ENCODE data around the gene STK17B. TPM values are rescaled to one million over a fixed set of nuclear protein-coding genes. Genes with fewer than 3 reads are reported as not detected.
A peak's percentile ranks its signal among the peaks of the same experiment; 100 is the strongest.
"Not testable (repeated sequence)": the region's sequence is repeated elsewhere in the genome, so short reads cannot be mapped to it uniquely, and the experiment has no call there.

Gene STK17B
- polyA plus RNA-seq, 3 donors = 2.7 to 18.9 (median 8.7) TPM

DNA sequence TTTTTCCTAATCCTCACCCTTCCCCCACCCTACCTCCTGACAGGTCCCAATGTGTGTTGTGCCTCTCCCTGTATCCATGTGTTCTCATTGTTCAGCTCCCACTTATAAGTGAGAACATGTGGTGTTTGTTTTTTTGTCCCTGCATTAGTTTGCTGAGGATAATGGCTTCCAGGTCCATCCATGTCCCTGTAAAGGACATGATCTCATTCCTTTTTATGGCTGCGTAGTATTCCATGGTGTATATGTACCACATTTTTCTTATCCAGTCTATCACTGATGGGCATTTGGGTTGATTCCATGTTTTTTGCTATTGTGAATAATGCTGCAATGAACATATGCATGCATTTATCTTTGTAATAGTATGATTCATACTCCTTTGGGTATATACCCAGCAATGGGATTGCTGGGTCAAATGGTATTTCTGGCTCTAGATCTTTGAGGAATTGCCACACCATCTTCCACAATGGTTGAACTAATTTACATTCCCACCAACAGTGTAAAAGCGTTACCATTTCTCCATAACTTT lies 15.9 kb upstream of the STK17B start:
- 96 to 100% (median 98%) methylated on average over 2 of the region's 2 CpGs for WGBS, 3 donors
- not testable (repeated sequence) for H3K27ac ChIP-seq (ENCODE audit: low read depth, low read length)

DNA sequence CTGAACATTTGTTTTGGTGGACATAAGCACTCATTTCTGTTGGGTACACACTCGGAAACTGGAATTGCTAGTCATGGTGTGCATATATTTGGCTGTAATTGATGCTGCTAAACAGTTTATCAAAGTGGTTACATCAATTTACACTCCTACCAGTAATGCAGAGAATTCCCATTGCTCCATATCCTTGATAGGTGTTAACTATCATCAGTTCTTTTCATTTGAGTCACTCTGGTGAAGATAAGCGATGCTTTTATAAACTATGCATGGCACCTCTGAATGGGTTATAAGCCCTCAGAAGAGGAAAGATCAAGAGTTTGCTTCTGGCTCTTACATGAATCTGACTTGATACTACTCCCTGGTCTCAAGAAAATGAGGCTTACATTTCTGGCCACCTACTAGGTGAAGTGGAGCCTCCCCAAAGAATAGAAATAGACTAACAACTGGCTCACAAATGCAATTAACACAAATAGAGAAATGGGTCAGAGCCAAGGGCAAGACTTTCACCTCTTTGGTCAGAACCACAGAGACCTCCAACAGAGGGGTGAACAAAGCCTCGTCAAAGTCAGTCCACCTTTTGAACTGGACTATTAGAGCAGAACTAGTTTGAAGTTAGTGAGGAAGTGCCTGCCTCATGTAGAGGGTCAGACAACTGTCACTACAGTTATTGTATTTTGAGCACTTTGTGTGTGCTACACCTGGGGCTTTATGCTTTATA lies 15.0 kb upstream of the STK17B start:
- no peak overlapping the region for H3K27ac ChIP-seq (ENCODE audit: low read depth, low read length)
- 82 to 86% (median 84%) methylated on average over 3 of the region's 3 CpGs for WGBS, 3 donors

DNA sequence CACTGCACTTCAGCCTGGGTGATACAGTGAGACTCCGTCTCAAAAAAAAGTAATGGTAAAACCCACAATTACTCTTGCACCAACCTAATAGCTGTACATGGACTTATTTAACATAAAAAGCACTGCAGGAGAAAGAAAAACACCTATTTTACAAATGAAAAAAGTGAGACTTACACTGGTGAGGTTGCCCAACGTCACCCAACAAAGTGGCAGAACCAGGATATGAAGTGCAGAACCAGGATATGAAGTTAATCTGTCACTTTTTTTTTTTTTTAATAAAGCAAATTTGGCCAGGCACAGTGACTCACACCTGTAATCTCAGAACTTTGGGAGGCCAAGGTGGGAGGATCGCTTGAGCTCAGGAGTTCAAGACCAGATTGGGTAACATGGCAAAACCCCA lies 13.5 kb upstream of the STK17B start:
- 86 to 94% (median 90%) methylated on average over 3 of the region's 3 CpGs for WGBS, 3 donors
- no peak overlapping the region for H3K27ac ChIP-seq (ENCODE audit: low read depth, low read length)

DNA sequence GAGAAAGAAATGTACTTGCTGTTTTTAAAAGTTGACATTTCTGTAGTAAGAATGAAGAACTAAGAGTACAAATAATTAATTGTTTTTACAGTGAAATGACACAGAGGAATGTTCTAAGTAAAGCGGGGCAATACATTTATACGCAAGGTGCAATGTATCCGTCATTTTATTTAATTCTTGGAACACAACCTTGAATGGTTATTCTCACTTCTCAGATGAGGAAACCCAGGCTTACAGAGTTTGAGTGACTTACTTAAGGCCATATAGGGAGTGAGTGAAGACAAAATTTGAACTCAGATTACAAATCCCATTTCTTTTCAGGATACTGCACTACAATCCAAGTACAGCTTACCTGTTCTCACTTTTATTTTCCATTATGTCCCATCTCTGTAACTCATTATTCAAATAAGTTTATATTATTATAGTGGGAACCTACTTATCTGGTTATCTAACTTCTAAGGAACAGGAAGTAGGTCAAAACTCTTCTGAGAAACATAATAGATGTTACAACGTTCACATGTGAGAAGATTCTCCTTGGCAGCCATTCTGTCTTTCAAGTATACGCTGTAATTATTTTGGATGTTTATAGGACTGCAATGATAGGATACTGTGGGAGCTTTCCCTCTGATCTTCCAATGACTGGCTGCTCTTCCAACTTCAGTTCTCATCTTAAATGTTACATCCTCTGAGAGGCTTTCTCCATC lies 12.3 kb upstream of the STK17B start:
- H3K27ac ChIP-seq (ENCODE audit: low read depth, low read length) = no peak overlapping the region
- WGBS, 3 donors = 69 to 81% (median 70%) methylated on average over 5 of the region's 5 CpGs

DNA sequence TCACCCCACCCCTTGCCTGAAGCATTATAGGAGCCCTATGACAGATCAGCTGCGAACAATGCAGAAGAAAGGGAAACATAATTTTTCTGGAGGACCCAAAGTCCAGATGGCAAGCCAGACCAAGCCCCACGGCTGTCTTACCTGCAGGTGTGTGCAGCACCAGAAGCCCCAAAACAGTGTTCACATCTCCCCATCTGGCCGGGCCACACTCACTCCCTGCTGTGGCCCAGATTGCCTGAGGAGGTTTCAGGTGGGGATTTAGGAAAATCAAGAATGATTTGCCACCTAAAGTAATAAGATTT lies 11.7 kb upstream of the STK17B start:
- WGBS, 3 donors = 82 to 91% (median 82%) methylated on average over 3 of the region's 3 CpGs
- no peak overlapping the region for H3K27ac ChIP-seq (ENCODE audit: low read depth, low read length)

DNA sequence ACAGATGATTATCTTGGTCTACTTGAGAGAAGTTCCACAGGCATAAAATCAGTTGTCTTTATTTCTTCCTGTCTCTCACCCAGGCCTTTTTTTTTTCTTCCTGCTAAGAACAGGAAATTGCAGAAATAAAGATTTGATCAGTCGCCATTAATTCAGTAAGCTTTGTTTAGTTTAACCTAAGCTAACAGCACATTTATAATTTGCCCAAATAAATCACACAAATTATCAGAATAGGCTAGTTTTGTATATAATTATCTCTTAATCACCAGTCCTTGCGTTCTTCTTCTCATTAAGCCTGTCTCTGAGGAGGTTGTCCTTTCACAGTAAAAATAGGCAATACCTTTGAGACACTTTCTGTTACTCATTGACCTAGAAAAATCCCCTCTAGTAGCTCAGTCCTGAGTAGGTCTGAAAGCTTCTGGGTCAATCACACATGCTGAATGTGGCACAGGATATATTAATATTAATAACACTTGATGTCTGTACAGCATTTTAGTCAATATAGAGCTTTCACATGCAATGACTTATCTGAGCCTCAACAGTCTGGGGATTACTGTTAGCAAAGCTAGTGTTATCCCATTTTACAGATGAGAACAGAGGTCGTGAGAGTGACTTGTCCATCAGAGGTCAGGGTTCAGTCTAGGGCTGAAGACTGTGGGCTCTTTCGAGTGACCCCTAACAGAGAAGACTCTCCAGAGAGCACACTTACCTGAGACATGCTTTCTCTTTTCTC lies 11.2 kb upstream of the STK17B start:
- no peak overlapping the region for H3K27ac ChIP-seq (ENCODE audit: low read depth, low read length)
- WGBS, 3 donors = 50 to 72% (median 69%) methylated on average over 4 of the region's 4 CpGs

DNA sequence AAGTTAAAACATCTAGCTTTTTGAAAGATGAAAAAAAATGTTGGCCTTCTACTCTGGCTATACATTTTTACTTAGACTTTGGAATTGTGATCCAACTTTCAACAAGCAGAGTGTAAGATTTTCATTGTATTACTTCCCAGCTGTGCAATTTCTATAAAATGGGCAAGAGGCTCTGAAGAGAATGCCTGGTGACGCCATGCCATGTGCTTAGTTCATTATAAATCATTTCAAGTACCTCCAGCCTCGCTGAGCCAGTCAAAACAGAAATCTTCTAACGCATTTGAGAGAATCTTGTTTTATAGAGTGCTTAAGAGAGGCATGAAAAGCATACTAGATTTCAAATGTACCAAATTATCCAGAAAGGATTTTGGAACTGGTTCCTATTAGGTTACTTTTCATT lies 10.1 kb upstream of the STK17B start:
- H3K27ac ChIP-seq (ENCODE audit: low read depth, low read length) = no peak overlapping the region
- 85 to 88% (median 85%) methylated on average over 3 of the region's 3 CpGs for WGBS, 3 donors

DNA sequence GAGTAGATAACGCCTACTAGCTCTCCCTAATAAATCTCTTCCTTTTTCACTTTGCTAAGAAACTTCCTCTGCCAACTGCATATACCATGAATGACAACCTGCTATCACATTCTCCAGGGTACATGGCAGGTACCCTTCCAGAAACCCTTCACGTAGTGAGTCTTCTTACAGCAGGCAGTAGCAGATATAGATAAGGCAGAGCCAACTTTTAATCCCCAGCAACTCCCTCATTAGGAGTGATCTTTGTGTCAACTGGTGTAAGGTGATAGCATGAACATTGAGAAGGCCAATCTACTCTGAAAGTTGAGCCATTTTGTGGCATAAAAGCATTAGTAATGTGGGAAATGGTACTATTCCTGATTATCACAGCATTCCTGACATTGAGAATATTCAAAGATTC lies 5.7 kb upstream of the STK17B start:
- H3K27ac ChIP-seq (ENCODE audit: low read depth, low read length) = no peak overlapping the region
- 62 to 81% (median 80%) methylated on average over 2 of the region's 2 CpGs for WGBS, 3 donors

DNA sequence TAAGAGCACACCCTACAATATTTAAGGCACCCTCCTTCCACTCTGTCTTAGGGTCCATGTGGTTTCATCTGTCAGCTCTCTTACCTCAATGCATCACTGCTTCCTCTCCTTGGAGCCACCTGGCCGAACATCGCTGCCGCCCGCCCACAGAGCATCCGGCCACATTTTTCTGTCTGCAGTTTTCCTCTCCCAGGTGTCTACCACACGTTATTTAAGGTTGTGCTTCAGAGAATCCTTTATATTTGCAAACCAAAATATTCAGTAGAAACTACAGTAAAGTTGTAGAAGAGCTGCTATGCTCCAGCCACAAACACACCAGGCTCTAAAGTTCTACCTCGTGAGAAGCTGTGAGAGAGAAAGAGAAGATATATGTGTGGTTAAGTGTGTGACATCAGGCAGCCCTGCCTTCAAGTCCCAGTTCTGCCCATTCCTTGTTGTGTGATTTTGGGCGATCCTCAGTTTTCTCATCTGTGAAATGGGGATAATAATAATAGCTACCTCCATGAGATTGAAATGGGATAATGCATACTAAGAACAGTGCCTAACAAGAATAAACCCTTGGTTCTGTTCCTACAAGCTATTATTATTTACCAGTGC lies 4.9 kb upstream of the STK17B start:
- no peak overlapping the region for H3K27ac ChIP-seq (ENCODE audit: low read depth, low read length)
- WGBS, 3 donors = 68 to 82% (median 75%) methylated on average over 8 of the region's 8 CpGs

DNA sequence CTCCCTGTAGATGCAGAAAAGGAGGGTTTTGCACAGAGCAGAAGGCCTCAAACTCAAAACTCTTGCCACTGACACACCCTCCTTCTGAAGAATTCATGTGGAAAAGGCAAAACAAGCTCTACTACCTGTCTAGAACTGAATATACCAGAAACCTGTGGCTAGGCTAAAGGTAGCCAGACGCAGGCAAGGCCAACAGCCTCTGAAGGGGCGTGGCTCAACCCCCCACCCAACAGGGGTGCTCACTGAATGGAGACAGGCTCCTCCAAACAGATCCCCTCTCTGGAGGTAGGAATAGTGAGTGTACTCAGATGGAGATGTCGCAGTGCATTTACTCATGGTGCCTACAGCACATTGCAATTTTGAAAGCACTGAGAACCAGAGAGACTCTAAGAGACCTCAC lies 3.0 kb upstream of the STK17B start:
- H3K27ac ChIP-seq (ENCODE audit: low read depth, low read length) = no peak overlapping the region
- WGBS, 3 donors = 93 to 95% (median 94%) methylated on average over 3 of the region's 3 CpGs

DNA sequence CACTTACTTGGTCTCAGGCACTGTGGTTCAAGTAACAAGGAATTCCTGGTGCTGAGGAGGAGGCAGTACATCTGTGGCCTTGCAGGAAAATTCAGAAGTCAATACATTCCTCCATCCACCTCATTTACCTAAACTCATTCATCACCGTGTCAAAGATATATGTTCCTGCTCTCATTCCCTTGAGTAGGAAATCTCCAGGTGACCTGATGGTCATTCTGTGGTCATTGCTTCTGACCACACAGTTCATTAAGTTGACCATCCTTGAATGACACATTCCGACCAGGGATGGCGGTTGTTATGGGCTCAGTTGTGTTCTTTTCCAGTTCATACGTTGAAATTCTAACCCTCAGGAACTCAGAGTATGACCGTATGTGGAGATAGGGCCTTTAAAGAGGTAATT lies 2.1 kb upstream of the STK17B start:
- WGBS, 3 donors = 84 to 99% (median 96%) methylated on average over 5 of the region's 5 CpGs
- no peak overlapping the region for H3K27ac ChIP-seq (ENCODE audit: low read depth, low read length)

DNA sequence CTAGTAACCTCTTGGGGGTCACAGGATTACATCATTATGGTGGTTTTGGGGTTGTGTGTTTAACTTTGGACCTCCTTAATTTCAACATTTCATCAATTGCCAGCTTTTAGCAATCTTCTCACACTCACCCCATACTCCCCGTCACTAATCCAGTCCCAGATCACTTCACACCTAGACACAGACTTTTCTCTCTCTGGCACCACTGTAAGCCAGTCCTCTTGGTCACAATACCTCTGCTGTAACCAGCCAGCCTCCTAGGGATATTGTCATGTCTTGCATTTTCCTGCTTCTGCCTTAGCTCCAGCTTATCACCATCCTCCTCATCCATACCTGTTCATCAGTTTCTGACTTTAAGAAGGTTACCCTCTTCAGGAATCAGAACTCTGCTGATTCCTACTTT lies 1.6 kb upstream of the STK17B start:
- H3K27ac ChIP-seq (ENCODE audit: low read depth, low read length) = no peak overlapping the region
- WGBS, 3 donors = 57 to 100% (median 68%) methylated on average over 1 of the region's 1 CpG

DNA sequence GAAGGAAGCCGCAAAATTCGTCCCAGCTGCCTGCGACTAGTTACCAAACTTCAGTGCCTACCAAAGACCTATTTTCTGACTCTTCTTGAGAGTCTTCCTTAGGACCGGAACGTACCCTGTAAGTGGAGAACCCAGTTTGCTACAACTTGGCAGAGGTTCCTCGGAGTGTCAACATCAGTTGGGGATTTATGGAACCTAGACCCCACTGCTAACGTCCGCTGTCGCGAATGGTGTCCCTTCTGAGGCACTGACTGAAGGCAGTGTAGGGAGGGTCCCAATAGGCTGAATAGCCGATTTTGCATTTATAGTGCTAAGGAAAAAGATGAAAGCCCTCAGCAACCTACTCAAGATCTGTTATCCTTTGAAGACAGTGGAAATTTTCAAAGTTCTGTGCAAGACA lies 568 bp upstream of the STK17B start:
- no peak overlapping the region for H3K27ac ChIP-seq (ENCODE audit: low read depth, low read length)
- WGBS, 3 donors = 7 to 9% (median 8%) methylated on average over 11 of the region's 11 CpGs

DNA sequence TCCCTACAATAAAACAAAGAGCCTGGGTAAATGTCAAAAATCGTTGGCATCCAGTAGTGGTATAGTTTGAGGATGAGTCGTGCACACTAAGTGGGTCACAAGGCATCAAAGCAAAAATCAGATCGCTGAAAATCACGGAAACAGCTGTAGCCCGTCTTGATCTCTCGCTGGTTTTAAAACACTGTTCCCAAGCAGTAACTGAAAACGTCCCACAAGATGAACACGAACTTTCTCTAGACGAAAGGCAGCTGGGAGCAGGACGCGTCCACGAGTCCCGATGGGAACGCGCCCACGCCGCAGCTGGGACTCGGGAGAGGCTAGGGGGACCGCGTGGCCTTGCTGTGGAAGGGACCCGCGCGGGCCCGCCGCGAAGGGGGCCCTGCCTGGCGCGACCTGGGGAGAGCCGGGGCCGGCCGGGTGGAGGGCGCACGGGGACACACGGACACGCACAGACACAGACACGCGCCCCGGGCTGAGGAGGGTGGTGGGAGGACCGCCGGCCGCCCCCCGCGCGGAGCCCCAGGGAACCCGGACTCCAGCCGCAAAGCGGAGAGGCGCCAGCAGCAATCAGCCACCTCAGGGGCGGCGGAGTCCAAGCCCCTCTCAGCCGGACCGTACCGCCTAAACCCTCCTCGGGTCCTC lies 651 bp downstream of the STK17B start:
- H3K27ac ChIP-seq (ENCODE audit: low read depth, low read length) = peak overlapping the region; percentile 41
- WGBS, 3 donors = 0 to 1% (median 0%) methylated on average over 47 to 54 of the region's 54 CpGs

DNA sequence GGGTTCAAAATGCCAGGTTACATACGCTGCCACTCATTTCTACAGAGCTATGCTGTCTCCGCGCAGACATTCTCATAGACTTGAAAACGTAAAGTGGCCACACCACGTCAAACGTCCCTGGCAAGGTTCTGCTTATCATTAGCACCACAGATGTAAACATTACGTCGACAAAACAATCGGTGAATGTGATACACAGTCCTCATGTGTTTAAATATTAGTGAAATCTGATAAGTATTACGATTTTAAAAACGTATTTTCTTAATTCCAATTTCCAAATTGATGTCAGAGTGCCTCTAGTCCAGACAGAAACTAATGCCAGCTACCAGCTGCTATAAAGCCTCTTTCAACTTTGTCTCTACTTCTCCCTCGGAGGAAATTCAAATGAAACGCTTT lies 1.2 kb downstream of the STK17B start:
- no peak overlapping the region for H3K27ac ChIP-seq (ENCODE audit: low read depth, low read length)
- 0 to 1% (median 1%) methylated on average over 13 of the region's 13 CpGs for WGBS, 3 donors

DNA sequence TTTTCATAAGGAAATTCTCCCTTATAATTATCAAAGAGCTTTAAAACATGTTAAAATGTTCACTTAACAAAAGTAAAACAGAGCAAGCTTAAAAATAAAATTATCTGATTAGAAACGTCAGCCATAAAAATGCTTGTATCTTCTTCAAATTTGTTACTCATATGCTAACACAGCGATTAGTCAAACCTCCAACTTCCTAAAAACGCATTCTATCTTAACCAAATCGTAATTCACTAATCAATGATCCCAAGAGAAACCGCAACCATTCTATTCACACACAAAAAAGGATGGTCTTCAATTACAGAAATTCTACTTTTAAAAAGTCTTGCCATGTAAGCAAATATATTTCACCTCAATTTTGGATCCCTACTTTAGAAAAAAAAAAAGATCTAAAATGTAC lies 1.9 kb downstream of the STK17B start:
- H3K27ac ChIP-seq (ENCODE audit: low read depth, low read length) = no peak overlapping the region
- WGBS, 3 donors = 47 to 73% (median 57%) methylated on average over 5 of the region's 5 CpGs

DNA sequence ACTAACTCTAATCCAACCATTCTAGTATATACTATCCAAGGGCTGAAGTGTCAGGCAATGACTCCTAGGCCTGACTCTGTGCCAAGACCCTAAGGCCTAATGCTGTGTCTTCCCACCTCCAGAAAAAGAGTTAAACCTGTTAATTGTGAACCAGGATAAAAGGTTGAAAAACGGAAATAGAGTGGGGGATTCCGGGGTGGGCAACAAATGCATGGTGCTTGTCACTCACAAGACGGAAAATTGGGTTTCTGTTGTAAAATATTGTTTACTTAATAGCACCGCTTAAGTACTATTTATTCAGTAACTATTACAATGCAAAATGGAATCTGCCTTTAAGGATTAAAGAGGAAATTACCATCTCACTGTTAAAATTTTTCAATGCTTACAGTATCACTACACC lies 3.2 kb downstream of the STK17B start:
- no peak overlapping the region for H3K27ac ChIP-seq (ENCODE audit: low read depth, low read length)
- WGBS, 3 donors = 62 to 74% (median 66%) methylated on average over 4 of the region's 4 CpGs

DNA sequence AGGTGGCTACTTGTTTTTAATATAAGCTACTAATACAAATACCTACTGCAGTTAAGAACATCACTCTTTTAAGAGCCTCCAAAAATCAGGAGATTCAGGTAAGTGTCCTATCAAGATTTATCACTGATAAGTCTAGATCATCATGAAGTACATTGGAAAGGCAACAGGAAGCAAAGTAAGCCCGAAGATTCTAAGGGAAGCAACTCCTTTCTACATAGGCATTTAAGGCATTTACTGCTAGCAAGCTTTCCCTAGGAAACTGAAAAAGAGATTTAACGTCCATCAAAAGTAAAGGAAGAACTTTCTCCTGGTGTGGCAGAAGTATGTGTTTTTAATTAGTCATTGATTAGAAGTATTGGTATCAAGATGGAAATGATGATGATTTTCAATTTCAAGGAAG lies 3.7 kb downstream of the STK17B start:
- no peak overlapping the region for H3K27ac ChIP-seq (ENCODE audit: low read depth, low read length)
- 40 to 78% (median 47%) methylated on average over 2 of the region's 2 CpGs for WGBS, 3 donors

DNA sequence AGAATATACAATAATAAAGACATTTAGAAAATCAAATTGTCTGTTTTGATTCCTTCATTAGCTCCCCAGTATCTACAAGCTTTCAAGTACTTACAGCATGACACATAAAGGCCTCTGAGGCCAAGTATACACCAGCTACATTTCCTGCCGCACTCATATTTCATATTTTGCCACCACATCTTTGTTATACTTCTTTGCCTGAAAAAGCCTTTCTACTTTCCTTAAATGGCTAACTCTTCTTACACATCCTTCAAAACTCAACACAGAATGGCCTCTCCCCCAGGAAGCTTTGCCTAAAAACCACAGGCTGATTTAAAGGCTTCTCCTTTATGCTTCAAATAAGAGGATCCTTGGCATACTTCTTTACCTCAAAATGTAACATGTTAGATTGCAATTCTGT lies 4.5 kb downstream of the STK17B start:
- WGBS, 3 donors = 41 to 73% (median 49%) methylated on average over 1 of the region's 1 CpG
- no peak overlapping the region for H3K27ac ChIP-seq (ENCODE audit: low read depth, low read length)
